Measurements from ENCODE around the gene HERC4. TPM values are rescaled to one million over a fixed set of nuclear protein-coding genes. Genes with fewer than 3 reads are reported as not detected.
"Not testable (repeated sequence)": the region's sequence is repeated elsewhere in the genome, so short reads cannot be mapped to it uniquely, and the experiment has no call there.

Gene HERC4
- total RNA-seq, 1 experiment from 2014 or later = 57.4 TPM

DNA sequence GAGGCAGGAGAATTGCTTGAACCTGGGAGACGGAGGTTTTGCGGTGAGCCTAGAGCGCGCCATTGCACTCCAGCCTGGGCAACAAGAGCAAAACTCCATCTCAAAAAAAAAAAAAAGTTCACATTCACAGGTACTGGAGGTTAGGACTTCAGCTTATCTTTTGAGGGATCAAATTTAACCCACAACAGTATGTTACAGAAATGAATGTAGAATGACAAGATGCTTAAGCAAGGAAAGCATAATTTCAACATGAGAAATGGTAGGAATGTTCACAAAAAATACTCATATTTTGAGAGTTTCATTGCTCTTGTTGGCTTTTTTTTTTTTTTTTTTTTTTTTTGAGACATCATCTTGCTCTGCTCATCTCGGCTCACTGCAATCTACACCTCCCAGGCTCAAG is 1.9 kb upstream of the HERC4 start:
- TF ChIP-seq, protein P1, sequence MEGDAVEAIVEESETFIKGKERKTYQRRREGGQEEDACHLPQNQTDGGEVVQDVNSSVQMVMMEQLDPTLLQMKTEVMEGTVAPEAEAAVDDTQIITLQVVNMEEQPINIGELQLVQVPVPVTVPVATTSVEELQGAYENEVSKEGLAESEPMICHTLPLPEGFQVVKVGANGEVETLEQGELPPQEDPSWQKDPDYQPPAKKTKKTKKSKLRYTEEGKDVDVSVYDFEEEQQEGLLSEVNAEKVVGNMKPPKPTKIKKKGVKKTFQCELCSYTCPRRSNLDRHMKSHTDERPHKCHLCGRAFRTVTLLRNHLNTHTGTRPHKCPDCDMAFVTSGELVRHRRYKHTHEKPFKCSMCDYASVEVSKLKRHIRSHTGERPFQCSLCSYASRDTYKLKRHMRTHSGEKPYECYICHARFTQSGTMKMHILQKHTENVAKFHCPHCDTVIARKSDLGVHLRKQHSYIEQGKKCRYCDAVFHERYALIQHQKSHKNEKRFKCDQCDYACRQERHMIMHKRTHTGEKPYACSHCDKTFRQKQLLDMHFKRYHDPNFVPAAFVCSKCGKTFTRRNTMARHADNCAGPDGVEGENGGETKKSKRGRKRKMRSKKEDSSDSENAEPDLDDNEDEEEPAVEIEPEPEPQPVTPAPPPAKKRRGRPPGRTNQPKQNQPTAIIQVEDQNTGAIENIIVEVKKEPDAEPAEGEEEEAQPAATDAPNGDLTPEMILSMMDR (conservative IDR thresholded peaks at IDR 0.05; ENCODE audit: low read depth, low read length) = no peak
- TF ChIP-seq EZH2phosphoT487 (IDR thresholded peaks at IDR 0.05; ENCODE audit: borderline replicate concordance, low read length) (no peak), EZH2 (IDR thresholded peaks at IDR 0.05; ENCODE audit: low read length, unreplicated experiment) (no peak)
- Histone ChIP-seq H3K9ac (ENCODE audit: low read length) (no peak overlapping the region), H4K20me1 (ENCODE audit: low read length) (peaks cover 23% of the 10 kb centered on the region), H3K4me2 (ENCODE audit: low read length) (no peak overlapping the region), H3K9me2 (replicated peaks; ENCODE audit: low read length) (no peaks in the 10 kb centered on the region), H3K4me1 (ENCODE audit: insufficient read depth, low read length) (peaks cover 22% of the 10 kb centered on the region), H3K27ac (ENCODE audit: low read length) (no peak overlapping the region), H2AFZ (ENCODE audit: low read length) (no peak overlapping the region), H3K4me3 (ENCODE audit: low read length) (no peak overlapping the region), H3F3A (ENCODE audit: low read length, unreplicated experiment) (no peaks in the 10 kb centered on the region), H3K9me3 (ENCODE audit: low read length) (no peaks in the 10 kb centered on the region), H3K79me2 (ENCODE audit: low read length) (peaks cover 34% of the 10 kb centered on the region), H3K36me3 (ENCODE audit: low read depth, low read length) (peaks cover 10% of the 10 kb centered on the region), H3K27me3 (ENCODE audit: low read length) (no peaks in the 10 kb centered on the region)
- ChIA-PET POLR2A (ENCODE audit: unreplicated experiment) (no interaction called here), CTCF (no interaction called here)
- intact Hi-C loops (cut with micrococcal nuclease) = no loop called here
- DNase-seq (no peak), ATAC-seq (no peak)
- no TSS peak for BruUV-seq (replicated peaks)

DNA sequence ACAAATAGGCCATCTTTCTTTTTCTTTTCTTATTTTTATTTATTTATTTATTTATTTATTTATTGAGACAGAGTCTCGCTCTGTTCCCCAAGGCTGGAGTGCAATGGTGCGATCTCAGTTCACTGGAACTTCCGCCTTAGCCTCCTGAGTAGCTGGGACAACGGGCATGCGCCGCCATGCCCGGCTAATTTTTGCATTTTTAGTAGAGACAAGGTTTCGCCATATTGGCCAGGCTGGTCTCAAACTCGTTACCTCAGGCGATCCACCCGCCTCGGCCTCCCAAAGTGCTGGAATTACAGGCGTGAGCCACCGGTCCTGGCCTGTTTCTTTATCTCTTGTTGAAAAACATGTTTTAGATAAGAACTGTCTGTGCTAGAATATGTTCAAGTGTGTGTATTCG is 998 bp upstream of the HERC4 start:
- intact Hi-C loops (cut with micrococcal nuclease); H3K4me3 ChIP-seq (ENCODE audit: low read length); H3F3A ChIP-seq (ENCODE audit: low read length, unreplicated experiment); POLR2A ChIA-PET (ENCODE audit: unreplicated experiment); H3K9me3 ChIP-seq (ENCODE audit: low read length); DNase-seq; H3K27me3 ChIP-seq (ENCODE audit: low read length); ATAC-seq; CTCF ChIA-PET; H3K9me2 ChIP-seq (replicated peaks; ENCODE audit: low read length); H2AFZ ChIP-seq (ENCODE audit: low read length); H3K9ac ChIP-seq (ENCODE audit: low read length); BruUV-seq (replicated peaks); H3K4me2 ChIP-seq (ENCODE audit: low read length); H3K27ac ChIP-seq (ENCODE audit: low read length): not testable (repeated sequence)
- Histone ChIP-seq H4K20me1 (ENCODE audit: low read length) (peaks cover 33% of the 10 kb centered on the region), H3K79me2 (ENCODE audit: low read length) (peaks cover 43% of the 10 kb centered on the region), H3K36me3 (ENCODE audit: low read depth, low read length) (peaks cover 19% of the 10 kb centered on the region), H3K4me1 (ENCODE audit: insufficient read depth, low read length) (peaks cover 22% of the 10 kb centered on the region)

DNA sequence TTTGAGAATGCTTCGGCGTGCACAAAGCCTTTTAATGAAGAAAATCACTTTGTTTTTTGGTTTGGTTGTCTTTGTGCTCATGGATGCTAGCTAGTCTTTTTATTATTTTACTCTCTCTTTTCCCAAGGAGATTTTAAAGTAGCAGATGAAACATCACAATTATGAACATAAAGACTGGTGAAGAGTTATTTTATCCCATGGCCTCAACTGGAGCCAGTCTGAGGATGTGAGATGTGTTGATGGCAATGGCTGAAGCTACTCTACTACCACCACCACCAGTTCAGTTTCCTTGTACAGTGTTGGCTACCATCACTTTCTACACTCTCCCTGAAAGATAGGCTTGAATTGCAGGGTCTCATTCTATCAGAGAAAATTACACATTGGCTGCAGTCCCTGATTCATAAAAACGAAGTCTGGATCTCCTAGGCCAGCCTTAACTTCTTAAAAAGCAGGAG is 494 bp upstream of the HERC4 start:
- ATAC-seq (no peak), DNase-seq (no peak)
- H3K27me3 ChIP-seq (ENCODE audit: low read length) = no peaks in the 10 kb centered on the region
- BruUV-seq (replicated peaks) = TSS peak; percentile 80
- no peaks in the 10 kb centered on the region for H3K9me3 ChIP-seq (ENCODE audit: low read length)
- H3K27ac ChIP-seq (ENCODE audit: low read length) = 0 out of 2 replicates have a peak overlapping the region, but pooled peaks have one; percentile 1
- H3F3A ChIP-seq (ENCODE audit: low read length, unreplicated experiment) = no peaks in the 10 kb centered on the region
- peaks cover 38% of the 10 kb centered on the region for H4K20me1 ChIP-seq (ENCODE audit: low read length)
- H2AFZ ChIP-seq (ENCODE audit: low read length) = peak overlapping the region; percentile 91
- peak overlapping the region; percentile 29 for H3K4me3 ChIP-seq (ENCODE audit: low read length)
- TF ChIP-seq, protein P1 (conservative IDR thresholded peaks at IDR 0.05; ENCODE audit: low read depth, low read length) = no peak
- TF ChIP-seq EZH2phosphoT487 (IDR thresholded peaks at IDR 0.05; ENCODE audit: borderline replicate concordance, low read length) (no peak), EZH2 (IDR thresholded peaks at IDR 0.05; ENCODE audit: low read length, unreplicated experiment) (no peak)
- peaks cover 22% of the 10 kb centered on the region for H3K4me1 ChIP-seq (ENCODE audit: insufficient read depth, low read length)
- peaks cover 23% of the 10 kb centered on the region for H3K36me3 ChIP-seq (ENCODE audit: low read depth, low read length)
- no peaks in the 10 kb centered on the region for H3K9me2 ChIP-seq (replicated peaks; ENCODE audit: low read length)
- intact Hi-C loops (cut with micrococcal nuclease) = loop anchor here (2.0 kb wide), 1 partner anchor 191 kb away; the partner anchor contains the start of gene SIRT1
- H3K9ac ChIP-seq (ENCODE audit: low read length) = peak overlapping the region; percentile 5; the same call in 1 of the 2 replicates
- CTCF ChIA-PET = no interaction called here
- H3K79me2 ChIP-seq (ENCODE audit: low read length) = peaks cover 48% of the 10 kb centered on the region
- peak overlapping the region; percentile 69 for H3K4me2 ChIP-seq (ENCODE audit: low read length)
- POLR2A ChIA-PET (ENCODE audit: unreplicated experiment) = interaction anchor here (0.6 to 0.7 kb wide), 2 partner anchors 43 to 137 kb away, joined by 3 read pairs; no protein-coding TSS in a partner anchor

All from PC-3 (cell line).